ENCODE measurements around the gene KIF21B. TPM values are rescaled to one million over a fixed set of nuclear protein-coding genes. Genes with fewer than 3 reads are reported as not detected.

Gene KIF21B
- total and polyA plus RNA-seq, 2 experiments from 2014 or later, result 4.6 to 34.3 TPM

GRCh38 chr1:201019321-201019977, 4.1 kb downstream of the KIF21B start (continued):
- TF ChIP-seq ZNF462 (CRISPR knock-in tag; IDR thresholded peaks at IDR 0.05) (no peak), CREB1 (CRISPR knock-in tag; IDR thresholded peaks at IDR 0.05; ENCODE audit: low read depth) (no peak), ZNF331 (CRISPR knock-in tag; IDR thresholded peaks at IDR 0.05; ENCODE audit: low read depth) (no peak), ZNF114 (CRISPR knock-in tag; IDR thresholded peaks at IDR 0.05) (no peak)
- TF ChIP-seq, protein P1, sequence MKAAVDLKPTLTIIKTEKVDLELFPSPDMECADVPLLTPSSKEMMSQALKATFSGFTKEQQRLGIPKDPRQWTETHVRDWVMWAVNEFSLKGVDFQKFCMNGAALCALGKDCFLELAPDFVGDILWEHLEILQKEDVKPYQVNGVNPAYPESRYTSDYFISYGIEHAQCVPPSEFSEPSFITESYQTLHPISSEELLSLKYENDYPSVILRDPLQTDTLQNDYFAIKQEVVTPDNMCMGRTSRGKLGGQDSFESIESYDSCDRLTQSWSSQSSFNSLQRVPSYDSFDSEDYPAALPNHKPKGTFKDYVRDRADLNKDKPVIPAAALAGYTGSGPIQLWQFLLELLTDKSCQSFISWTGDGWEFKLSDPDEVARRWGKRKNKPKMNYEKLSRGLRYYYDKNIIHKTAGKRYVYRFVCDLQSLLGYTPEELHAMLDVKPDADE (IDR thresholded peaks at IDR 0.05), result no peak

DNA sequence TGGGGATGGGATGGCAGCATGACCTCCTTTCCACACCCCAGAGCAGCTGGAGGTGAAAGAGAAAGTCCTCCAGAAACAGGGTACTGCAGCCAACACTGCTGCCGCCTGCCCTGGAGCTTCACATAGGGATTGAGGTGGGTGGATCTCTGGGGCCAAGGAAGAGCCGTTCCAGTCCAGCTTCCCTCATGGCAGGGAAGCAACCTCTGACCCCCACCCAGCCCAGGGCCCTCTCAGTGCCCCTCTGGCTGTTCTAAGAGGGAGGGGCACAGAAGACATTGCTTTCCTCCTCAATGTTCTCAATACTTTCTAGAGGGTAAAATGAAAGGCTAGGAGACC, 5.7 kb downstream of the KIF21B start:
- Mint-ChIP-seq H3K4me3 (no peak overlapping the region), H3K4me1 (peaks cover 72% of the 10 kb centered on the region), H3K9me3 (no peaks in the 10 kb centered on the region), H3K36me3 (ENCODE audit: low read depth) (0 out of 3 replicates have a peak, but pooled peaks cover 2% of the 10 kb centered on the region), H3K27ac (no peak overlapping the region), H3K27me3 (ENCODE audit: insufficient read depth, low read depth, poor library complexity) (peaks cover 30% of the 10 kb centered on the region)
- Histone ChIP-seq H3K4me2 (no peak overlapping the region), H3K4me3 (no peak overlapping the region), H3F3A (replicated peaks; ENCODE audit: low read depth) (peaks cover 5% of the 10 kb centered on the region; the same call in 1 of the 2 replicates), H3K9me2 (ENCODE audit: insufficient read depth) (no peaks in the 10 kb centered on the region), H4K20me1 (replicated peaks; ENCODE audit: insufficient read depth) (peaks cover 3% of the 10 kb centered on the region), H3K27me3 (ENCODE audit: insufficient read depth) (no peaks in the 10 kb centered on the region), H3K27ac (ENCODE audit: low read depth) (no peak overlapping the region), H3K36me3 (ENCODE audit: insufficient read depth) (no peaks in the 10 kb centered on the region), H3K4me1 (ENCODE audit: insufficient read depth) (peaks cover 59% of the 10 kb centered on the region), H3K79me2 (replicated peaks; ENCODE audit: insufficient read depth) (peaks cover 56% of the 10 kb centered on the region), H2AFZ (no peak overlapping the region)
- ATAC-seq (no peak), DNase-seq (ENCODE audit: low spot score) (no peak)
- TF ChIP-seq JUNB (IDR thresholded peaks at IDR 0.05; ENCODE audit: unreplicated experiment) (no peak), POLR2AphosphoS5 (IDR thresholded peaks at IDR 0.05; ENCODE audit: low read depth) (no peak), ZNF114 (CRISPR knock-in tag; IDR thresholded peaks at IDR 0.05) (no peak), STAT1 (IDR thresholded peaks at IDR 0.05; ENCODE audit: unreplicated experiment) (no peak), ZNF331 (CRISPR knock-in tag; IDR thresholded peaks at IDR 0.05; ENCODE audit: low read depth) (no peak), EZH2phosphoT487 (IDR thresholded peaks at IDR 0.05; ENCODE audit: unreplicated experiment) (no peak), CREB1 (CRISPR knock-in tag; IDR thresholded peaks at IDR 0.05; ENCODE audit: low read depth) (no peak), EZH2 (IDR thresholded peaks at IDR 0.05; ENCODE audit: low read depth, unreplicated experiment) (no peak)
- TF ChIP-seq, protein P1 (IDR thresholded peaks at IDR 0.05), result no peak
- TF ChIP-seq, protein P2, sequence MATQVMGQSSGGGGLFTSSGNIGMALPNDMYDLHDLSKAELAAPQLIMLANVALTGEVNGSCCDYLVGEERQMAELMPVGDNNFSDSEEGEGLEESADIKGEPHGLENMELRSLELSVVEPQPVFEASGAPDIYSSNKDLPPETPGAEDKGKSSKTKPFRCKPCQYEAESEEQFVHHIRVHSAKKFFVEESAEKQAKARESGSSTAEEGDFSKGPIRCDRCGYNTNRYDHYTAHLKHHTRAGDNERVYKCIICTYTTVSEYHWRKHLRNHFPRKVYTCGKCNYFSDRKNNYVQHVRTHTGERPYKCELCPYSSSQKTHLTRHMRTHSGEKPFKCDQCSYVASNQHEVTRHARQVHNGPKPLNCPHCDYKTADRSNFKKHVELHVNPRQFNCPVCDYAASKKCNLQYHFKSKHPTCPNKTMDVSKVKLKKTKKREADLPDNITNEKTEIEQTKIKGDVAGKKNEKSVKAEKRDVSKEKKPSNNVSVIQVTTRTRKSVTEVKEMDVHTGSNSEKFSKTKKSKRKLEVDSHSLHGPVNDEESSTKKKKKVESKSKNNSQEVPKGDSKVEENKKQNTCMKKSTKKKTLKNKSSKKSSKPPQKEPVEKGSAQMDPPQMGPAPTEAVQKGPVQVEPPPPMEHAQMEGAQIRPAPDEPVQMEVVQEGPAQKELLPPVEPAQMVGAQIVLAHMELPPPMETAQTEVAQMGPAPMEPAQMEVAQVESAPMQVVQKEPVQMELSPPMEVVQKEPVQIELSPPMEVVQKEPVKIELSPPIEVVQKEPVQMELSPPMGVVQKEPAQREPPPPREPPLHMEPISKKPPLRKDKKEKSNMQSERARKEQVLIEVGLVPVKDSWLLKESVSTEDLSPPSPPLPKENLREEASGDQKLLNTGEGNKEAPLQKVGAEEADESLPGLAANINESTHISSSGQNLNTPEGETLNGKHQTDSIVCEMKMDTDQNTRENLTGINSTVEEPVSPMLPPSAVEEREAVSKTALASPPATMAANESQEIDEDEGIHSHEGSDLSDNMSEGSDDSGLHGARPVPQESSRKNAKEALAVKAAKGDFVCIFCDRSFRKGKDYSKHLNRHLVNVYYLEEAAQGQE (IDR thresholded peaks at IDR 0.05; ENCODE audit: unreplicated experiment), result no peak

All from GM23338 (cell line).